Activated naive CD8-positive, alpha-beta T cell (primary cell): Measurements from ENCODE around the gene PHF21A.

ENCODE experiments used
- H3K27ac Mint-ChIP-seq: one replicate; pipeline ENCODE4 v1.8.0; 2021; ENCODE audit warnings: mixed read lengths
- H3K27me3 Mint-ChIP-seq: one replicate; pipeline ENCODE4 v1.8.0; 2021; ENCODE audit warnings: mixed read lengths
- H3K36me3 Mint-ChIP-seq: one replicate; pipeline ENCODE4 v1.8.0; 2021; ENCODE audit warnings: mixed read lengths
- H3K4me1 Mint-ChIP-seq: one replicate; pipeline ENCODE4 v1.8.0; 2021; ENCODE audit warnings: low read depth, mixed read lengths
- H3K4me3 Mint-ChIP-seq: one replicate; pipeline ENCODE4 v1.8.0; 2021; ENCODE audit warnings: mild to moderate bottlenecking, mixed read lengths
- H3K9me3 Mint-ChIP-seq: one replicate; pipeline ENCODE4 v1.8.0; 2021; ENCODE audit warnings: low read depth, mixed read lengths

PHF21A gene

GRCh38 chr11:45974806-45975205 is 146.4 kb downstream of the PHF21A start:
- H3K9me3 Mint-ChIP-seq: no peaks in the 10 kb centered on the region
- H3K4me3 Mint-ChIP-seq: no peak overlapping the region
- H3K4me1 Mint-ChIP-seq: no peaks in the 10 kb centered on the region
- no peak overlapping the region for H3K27ac Mint-ChIP-seq
- H3K27me3 Mint-ChIP-seq: no peaks in the 10 kb centered on the region
- H3K36me3 Mint-ChIP-seq: peaks cover 5% of the 10 kb centered on the region

- no peak overlapping the region for H3K4me3 Mint-ChIP-seq
- H3K9me3 Mint-ChIP-seq: no peaks in the 10 kb centered on the region
- H3K27ac Mint-ChIP-seq: no peak overlapping the region
- no peaks in the 10 kb centered on the region for H3K27me3 Mint-ChIP-seq
- peaks cover 2% of the 10 kb centered on the region for H3K36me3 Mint-ChIP-seq
- no peaks in the 10 kb centered on the region for H3K4me1 Mint-ChIP-seq
Observed at GRCh38 chr11:45973601-45974000, 147.7 kb downstream of the PHF21A start.

GRCh38 chr11:45968901-45969300 is 152.4 kb downstream of the PHF21A start:
- Mint-ChIP-seq H3K27ac (no peak overlapping the region), H3K4me1 (no peaks in the 10 kb centered on the region), H3K36me3 (peaks cover 2% of the 10 kb centered on the region), H3K4me3 (no peak overlapping the region), H3K27me3 (no peaks in the 10 kb centered on the region), H3K9me3 (no peaks in the 10 kb centered on the region)

GRCh38 chr11:45967506-45967905 is 153.7 kb downstream of the PHF21A start:
- Mint-ChIP-seq H3K27ac (no peak overlapping the region), H3K9me3 (no peaks in the 10 kb centered on the region), H3K4me3 (no peak overlapping the region), H3K4me1 (no peaks in the 10 kb centered on the region), H3K27me3 (no peaks in the 10 kb centered on the region), H3K36me3 (peaks cover 2% of the 10 kb centered on the region)

- H3K27me3 Mint-ChIP-seq: no peaks in the 10 kb centered on the region
- no peak overlapping the region for H3K4me3 Mint-ChIP-seq
- H3K4me1 Mint-ChIP-seq: no peaks in the 10 kb centered on the region
- no peak overlapping the region for H3K27ac Mint-ChIP-seq
- H3K9me3 Mint-ChIP-seq: no peaks in the 10 kb centered on the region
- H3K36me3 Mint-ChIP-seq: peaks cover 5% of the 10 kb centered on the region
Observed at GRCh38 chr11:45964911-45965389, 156.3 kb downstream of the PHF21A start.

GRCh38 chr11:45961751-45962240 is 159.5 kb downstream of the PHF21A start:
- Mint-ChIP-seq H3K4me1 (no peaks in the 10 kb centered on the region), H3K4me3 (no peak overlapping the region), H3K36me3 (peaks cover 11% of the 10 kb centered on the region), H3K27me3 (no peaks in the 10 kb centered on the region), H3K27ac (no peak overlapping the region), H3K9me3 (no peaks in the 10 kb centered on the region)

- Mint-ChIP-seq H3K27ac (no peak overlapping the region), H3K4me3 (no peak overlapping the region), H3K4me1 (no peaks in the 10 kb centered on the region), H3K27me3 (no peaks in the 10 kb centered on the region), H3K9me3 (no peaks in the 10 kb centered on the region), H3K36me3 (peaks cover 15% of the 10 kb centered on the region)
Observed at GRCh38 chr11:45960387-45961095, 160.7 kb downstream of the PHF21A start.

- Mint-ChIP-seq H3K36me3 (peaks cover 19% of the 10 kb centered on the region), H3K4me3 (no peak overlapping the region), H3K27ac (no peak overlapping the region), H3K9me3 (no peaks in the 10 kb centered on the region), H3K27me3 (no peaks in the 10 kb centered on the region), H3K4me1 (no peaks in the 10 kb centered on the region)
Observed at GRCh38 chr11:45959851-45960250, 161.4 kb downstream of the PHF21A start.

- Mint-ChIP-seq H3K36me3 (peaks cover 11% of the 10 kb centered on the region), H3K27me3 (no peaks in the 10 kb centered on the region), H3K4me3 (no peak overlapping the region), H3K27ac (no peak overlapping the region), H3K4me1 (no peaks in the 10 kb centered on the region), H3K9me3 (no peaks in the 10 kb centered on the region)
Observed at GRCh38 chr11:45949992-45950407, 171.3 kb downstream of the PHF21A start.

- Mint-ChIP-seq H3K4me3 (no peak overlapping the region), H3K27me3 (no peaks in the 10 kb centered on the region), H3K36me3 (peaks cover 13% of the 10 kb centered on the region), H3K27ac (no peak overlapping the region), H3K9me3 (no peaks in the 10 kb centered on the region), H3K4me1 (no peaks in the 10 kb centered on the region)
Observed at GRCh38 chr11:45948356-45948755, 172.9 kb downstream of the PHF21A start.

- Mint-ChIP-seq H3K4me3 (no peak overlapping the region), H3K36me3 (peaks cover 13% of the 10 kb centered on the region), H3K4me1 (no peaks in the 10 kb centered on the region), H3K27ac (no peak overlapping the region), H3K9me3 (no peaks in the 10 kb centered on the region), H3K27me3 (no peaks in the 10 kb centered on the region)
Observed at GRCh38 chr11:45947885-45948284, 173.4 kb downstream of the PHF21A start.

- Mint-ChIP-seq H3K27ac (no peak overlapping the region), H3K27me3 (no peaks in the 10 kb centered on the region), H3K4me3 (no peak overlapping the region), H3K4me1 (no peaks in the 10 kb centered on the region), H3K9me3 (no peaks in the 10 kb centered on the region), H3K36me3 (peaks cover 15% of the 10 kb centered on the region)
Observed at GRCh38 chr11:45945397-45945999, 175.8 kb downstream of the PHF21A start.

GRCh38 chr11:45942381-45942780 is 178.9 kb downstream of the PHF21A start:
- Mint-ChIP-seq H3K36me3 (peaks cover 15% of the 10 kb centered on the region), H3K27ac (no peak overlapping the region)

GRCh38 chr11:45941285-45941684 is 180.0 kb downstream of the PHF21A start:
- no peak overlapping the region for H3K27ac Mint-ChIP-seq
- no peaks in the 10 kb centered on the region for H3K9me3 Mint-ChIP-seq
- no peaks in the 10 kb centered on the region for H3K27me3 Mint-ChIP-seq
- H3K4me1 Mint-ChIP-seq: no peaks in the 10 kb centered on the region
- H3K36me3 Mint-ChIP-seq: peaks cover 14% of the 10 kb centered on the region
- no peak overlapping the region for H3K4me3 Mint-ChIP-seq

More at GRCh38 chr11:45942381-45942780, 178.9 kb downstream of the PHF21A start:
- no peaks in the 10 kb centered on the region for H3K9me3 Mint-ChIP-seq
- no peaks in the 10 kb centered on the region for H3K27me3 Mint-ChIP-seq
- no peak overlapping the region for H3K4me3 Mint-ChIP-seq
- no peaks in the 10 kb centered on the region for H3K4me1 Mint-ChIP-seq

GRCh38 chr11:45939836-45940235 is 181.4 kb downstream of the PHF21A start:
- H3K27me3 Mint-ChIP-seq: no peaks in the 10 kb centered on the region
- no peaks in the 10 kb centered on the region for H3K4me1 Mint-ChIP-seq
- no peak overlapping the region for H3K4me3 Mint-ChIP-seq
- H3K36me3 Mint-ChIP-seq: peaks cover 6% of the 10 kb centered on the region
- no peaks in the 10 kb centered on the region for H3K9me3 Mint-ChIP-seq
- H3K27ac Mint-ChIP-seq: no peak overlapping the region
